HCT116 (cell line): ENCODE measurements around the gene KCNJ10. TPM values are rescaled to one million over a fixed set of nuclear protein-coding genes. Genes with fewer than 3 reads are reported as not detected.

Experiments used
- ATAC-seq: fragments of 200-7000 bp; cut with Tn5 transposase; 2 replicates; pipeline ENCODE4 v1.9.1; 2020; ENCODE audit warnings: mild to moderate bottlenecking, moderate library complexity
- BruUV-seq: library from RNA; stranded (reverse); fragments of 400-500 nt; replicated peaks from 2 replicates; lab custom pipeline; 2021; lab: Mats Ljungman, UMichigan
- CTCF ChIA-PET: fragments of 300-600 bp; sonication (Branson Sonifier 250); formaldehyde crosslinking; loops from one replicate; lab custom pipeline; 2021; ENCODE audit warnings: antibody characterized with exemption; lab: Charles Lee
- POLR2A ChIA-PET: fragments of 300-600, 350-600 bp; sonication (Branson Sonifier 250); formaldehyde crosslinking; loops from one replicate; lab custom pipeline; 2021; ENCODE audit warnings: antibody characterized with exemption; lab: Charles Lee
- RAD21 ChIA-PET, 2 experiments: fragments of 300-600 bp; sonication (Branson Sonifier 250); formaldehyde crosslinking; loops; one replicate each; lab custom pipeline; 2023; ENCODE audit warnings: low total read pairs in 2 of 2; ENCODE audit not compliant: uncharacterized antibody in 2 of 2, unreplicated experiment in 2 of 2, low non-redundant PET in 1 of 2; lab: Charles Lee
- DNase-seq: peaks from one replicate; pipeline ENCODE4 v3.0.0-alpha.2; 2010; ENCODE audit warnings: low read depth, low spot score
- H2AFZ ChIP-seq: fragments of 200-600 bp; shearing (Covaris generic), sonication (generic); 2 replicates; pipeline ENCODE4 v1.6.1; 2017; ENCODE audit warnings: low read depth, mixed run types, mixed read lengths, antibody characterized with exemption, low read length; ENCODE audit not compliant: poor library complexity, severe bottlenecking
- H3K27ac ChIP-seq: 2 replicates; pipeline ENCODE4 v1.5.1; 2012; ENCODE audit warnings: low read depth, low read length
- H3K27me3 ChIP-seq: fragments of 200-600 bp; sonication (generic); 2 replicates; pipeline ENCODE4 v1.6.1; 2016; ENCODE audit warnings: mixed run types, low read length, mixed read lengths; ENCODE audit not compliant: insufficient read depth
- H3K36me3 ChIP-seq, 2 experiments: fragments of 200-500 bp in 1 of 2; fragments of 200-600 bp in 1 of 2; sonication (Bioruptor generic) in 1 of 2; sonication (generic) in 1 of 2; 2 replicates each; pipeline versions ENCODE4 v1.5.1 to v1.6.1; 2014 to 2016; ENCODE audit warnings: low read length in 2 of 2, inconsistent platforms in 1 of 2, mixed read lengths in 1 of 2, mixed run types in 1 of 2; ENCODE audit not compliant: insufficient read depth in 2 of 2, control insufficient read depth in 1 of 2
- H3K4me1 ChIP-seq, 2 experiments: fragments of 200-600 bp in 1 of 2; sonication (generic) in 1 of 2; 2 replicates each; pipeline versions ENCODE4 v1.5.1 to v1.6.1; 2012 to 2017; ENCODE audit warnings: low read length in 2 of 2, inconsistent platforms in 1 of 2, mild to moderate bottlenecking in 1 of 2, mixed read lengths in 1 of 2, mixed run types in 1 of 2, moderate library complexity in 1 of 2; ENCODE audit not compliant: insufficient read depth in 2 of 2, control insufficient read depth in 1 of 2
- H3K4me2 ChIP-seq: fragments of 200-600 bp; sonication (generic); 2 replicates; pipeline ENCODE4 v1.6.1; 2017; ENCODE audit warnings: mixed run types, low read length, mixed read lengths
- H3K4me3 ChIP-seq, 2 experiments: fragments of 200-600 bp in 1 of 2; sonication (generic) in 1 of 2; replicated peaks in 1 of 2; 2 replicates each; pipeline ENCODE4 v1.5.1; 2011 to 2016; ENCODE audit warnings: low read length in 2 of 2, control low read depth in 1 of 2, low read depth in 1 of 2, mild to moderate bottlenecking in 1 of 2, mixed read lengths in 1 of 2, mixed run types in 1 of 2
- H3K79me2 ChIP-seq: fragments of 200-600 bp; sonication (generic); 2 replicates; pipeline ENCODE4 v1.6.1; 2017; ENCODE audit warnings: mild to moderate bottlenecking, mixed run types, low read length, moderate library complexity, mixed read lengths; ENCODE audit not compliant: insufficient read depth
- H3K9ac ChIP-seq: fragments of 200-600 bp; sonication (generic); 2 replicates; pipeline ENCODE4 v1.6.1; 2016; ENCODE audit warnings: low read length, mixed read lengths
- H3K9me2 ChIP-seq: fragments of 200-600 bp; sonication (generic), shearing (Covaris generic); 2 replicates; pipeline ENCODE4 v1.6.1; 2017; ENCODE audit warnings: mixed run types, mild to moderate bottlenecking, moderate library complexity; ENCODE audit not compliant: insufficient read depth
- H3K9me3 ChIP-seq, 2 experiments: fragments of 200-500 bp in 1 of 2; fragments of 200-600 bp in 1 of 2; sonication (Bioruptor generic) in 1 of 2; sonication (generic) in 1 of 2; 2 replicates each; pipeline ENCODE4 v1.6.1; 2014 to 2017; ENCODE audit warnings: low read length in 2 of 2, mixed read lengths in 2 of 2, inconsistent platforms in 1 of 2, low read depth in 1 of 2, mild to moderate bottlenecking in 1 of 2, mixed run types in 1 of 2, moderate library complexity in 1 of 2; ENCODE audit not compliant: control insufficient read depth in 1 of 2, insufficient read depth in 1 of 2
- H4K20me1 ChIP-seq: fragments of 200-600 bp; sonication (generic), shearing (Covaris generic); 2 replicates; pipeline ENCODE4 v1.6.1; 2017; ENCODE audit warnings: mixed run types, mild to moderate bottlenecking, moderate library complexity; ENCODE audit not compliant: insufficient read depth
- ATF3 ChIP-seq: IDR thresholded peaks from 2 replicates; pipeline ENCODE4 v1.6.1; 2012
- CBX3 ChIP-seq: IDR thresholded peaks from 2 replicates; pipeline ENCODE4 v1.6.1; 2012; ENCODE audit warnings: low read depth
- CEBPB ChIP-seq: IDR thresholded peaks from 2 replicates; pipeline ENCODE4 v1.6.1; 2012; ENCODE audit warnings: low read depth
- CTCF ChIP-seq, 3 experiments: fragments of 200-600 bp in 1 of 3; sonication (generic) in 1 of 3; IDR thresholded peaks in 2 of 3; conservative IDR thresholded peaks in 1 of 3; 2 replicates each; pipeline ENCODE4 v1.5.1; 2012 to 2017; ENCODE audit warnings: low read depth in 2 of 3, low read length in 2 of 3, antibody characterized with exemption in 1 of 3, borderline replicate concordance in 1 of 3, control low read depth in 1 of 3, mild to moderate bottlenecking in 1 of 3, mixed read lengths in 1 of 3, mixed run types in 1 of 3, moderate library complexity in 1 of 3; ENCODE audit not compliant: insufficient read depth in 1 of 3
- EGR1 ChIP-seq: IDR thresholded peaks from 2 replicates; pipeline ENCODE4 v1.6.1; 2012; ENCODE audit warnings: low read depth
- ELF1 ChIP-seq: IDR thresholded peaks from 2 replicates; pipeline ENCODE4 v1.6.1; 2012; ENCODE audit warnings: low read depth, borderline replicate concordance
- EZH2 ChIP-seq: fragments of 200-600 bp; sonication (generic); IDR thresholded peaks from 2 replicates; pipeline ENCODE4 v1.6.1; 2017; ENCODE audit warnings: antibody characterized with exemption, mixed run types
- JUND ChIP-seq: IDR thresholded peaks from 2 replicates; pipeline ENCODE4 v1.6.1; 2012
- MAX ChIP-seq: IDR thresholded peaks from 2 replicates; pipeline ENCODE4 v1.6.1; 2012
- POLR2A ChIP-seq: IDR thresholded peaks from 2 replicates; pipeline ENCODE4 v1.7.0; 2011; ENCODE audit warnings: borderline replicate concordance; ENCODE audit not compliant: insufficient read depth, insufficient read length; ENCODE audit errors: extremely low read depth
- RAD21 ChIP-seq: IDR thresholded peaks from 2 replicates; pipeline ENCODE4 v1.6.1; 2012; ENCODE audit warnings: low read depth, mild to moderate bottlenecking
- REST ChIP-seq: IDR thresholded peaks from 2 replicates; pipeline ENCODE4 v1.6.1; 2012; ENCODE audit warnings: low read depth
- SIN3A ChIP-seq: IDR thresholded peaks from 2 replicates; pipeline ENCODE4 v1.6.1; 2012; ENCODE audit warnings: low read depth
- SP1 ChIP-seq: IDR thresholded peaks from 2 replicates; pipeline ENCODE4 v1.6.1; 2012; ENCODE audit warnings: low read depth
- TCF7L2 ChIP-seq: IDR thresholded peaks from 2 replicates; pipeline ENCODE4 v1.7.0; 2011; ENCODE audit warnings: borderline replicate concordance, inconsistent platforms; ENCODE audit not compliant: insufficient read depth, insufficient read length; ENCODE audit errors: extremely low read depth
- ZBTB33 ChIP-seq: IDR thresholded peaks from 2 replicates; pipeline ENCODE4 v1.6.1; 2011; ENCODE audit warnings: mild to moderate bottlenecking, low read length, moderate library complexity; ENCODE audit not compliant: insufficient replicate concordance; ENCODE audit errors: extremely low read depth
- ZNF274 ChIP-seq: fragments of 200-500 bp; sonication (Bioruptor generic); IDR thresholded peaks from 2 replicates; pipeline ENCODE4 v1.6.1; 2014; ENCODE audit warnings: mild to moderate bottlenecking, low read depth, low read length, inconsistent platforms
- intact Hi-C: fragments of 100-400 bp; cut with micrococcal nuclease; formaldehyde crosslinking; loops from 2 replicates; pipeline ENCODE4 v1.10.0; 2022
- total RNA-seq: library from RNA; stranded (reverse); gene quantifications from one replicate; pipeline ENCODE4 v1.2.1, GENCODE V29; 2021; ENCODE audit not compliant: unreplicated experiment

KCNJ10 gene
- total RNA-seq, 1 experiment from 2014 or later = 0.57 TPM

GRCh38 chr1:159994896-159995295 lies 75.1 kb downstream of the KCNJ10 start (continued):
- TF ChIP-seq REST (no peak), ATF3 (no peak), EGR1 (no peak)

- no peaks in the 10 kb centered on the region for H3K79me2 ChIP-seq
- no peak overlapping the region for H3K9ac ChIP-seq
- H3K9me2 ChIP-seq = peaks cover 2% of the 10 kb centered on the region; the same call in 1 of the 2 replicates
- peaks cover 0 to 13% of the 10 kb centered on the region in 2 experiments; a peak in 2 of 4 replicates for H3K4me1 ChIP-seq
- H4K20me1 ChIP-seq = no peaks in the 10 kb centered on the region
- CTCF ChIA-PET = interaction anchor here (1.3 to 2.1 kb wide), 2 partner anchors 11 to 13 kb away, joined by 4 to 10 read pairs; no protein-coding TSS in a partner anchor
- no peak for ATAC-seq
- no TSS peak for BruUV-seq
- no peaks in the 10 kb centered on the region for H3K27me3 ChIP-seq
- no peaks in the 10 kb centered on the region for H3K36me3 ChIP-seq
- TF ChIP-seq CBX3 (no peak), ATF3 (no peak), CEBPB (no peak), CTCF (IDR thresholded peaks at IDR 0.05 in 2 of 3, conservative IDR thresholded peaks at IDR 0.05 in 1 of 3; ENCODE audit: borderline replicate concordance in 1 of 3, insufficient read depth in 1 of 3, low read depth in 2 of 3, low read length in 2 of 3) (no peak), RAD21 (no peak), EZH2 (no peak), ZBTB33 (no peak), POLR2A (no peak), ZNF274 (no peak), JUND (no peak), TCF7L2 (no peak), ELF1 (no peak), SP1 (no peak), MAX (no peak), SIN3A (no peak)
- POLR2A ChIA-PET = no interaction called here
- H3K27ac ChIP-seq = no peak overlapping the region
- RAD21 ChIA-PET = no interaction called here
- H3K4me2 ChIP-seq = no peak overlapping the region
- H2AFZ ChIP-seq = no peak overlapping the region
- no peaks in the 10 kb centered on the region for H3K9me3 ChIP-seq
- no peak for DNase-seq
- no peak overlapping the region for H3K4me3 ChIP-seq
- intact Hi-C loops = no loop called here
Observed at GRCh38 chr1:159993911-159994310, 76.0 kb downstream of the KCNJ10 start.
